Right lobe of liver (tissue), 4 donors: ENCODE measurements around the gene SMIM3.

Source experiments
- CTCF ChIP-seq, 4 donors: fragments of 200-600 bp in 3 of 4; fragments of 450-650 bp in 1 of 4; IDR thresholded peaks; one replicate each; pipeline versions ENCODE4 v1.5.1 to v1.8.0; 2016 to 2022; ENCODE audit warnings: antibody characterized with exemption in 4 of 4, mild to moderate bottlenecking in 2 of 4
- POLR2A ChIP-seq: fragments of 450-650 bp; IDR thresholded peaks from one replicate; pipeline ENCODE4 v1.6.1; 2017; ENCODE audit warnings: antibody characterized with exemption, mild to moderate bottlenecking
- donor health status: DM: no; HTN: no; CAD: no.
- donor health status: DM: no; HTN: no; CAD: no.
- donor health status: DM: no; HTN: yes; CAD: no.

- TF ChIP-seq POLR2A (no peak), CTCF (IDR thresholded peaks at IDR 0.05) (no peak)
Observed at GRCh38 chr5:150762211-150762610, 16.3 kb upstream of the SMIM3 start.
